Erythroblast (primary cell): Measurements from ENCODE around the gene NUP153.

ENCODE experiments used
- GATA1 ChIP-seq: IDR thresholded peaks from 2 replicates; pipeline ENCODE4 v1.6.1; 2011; ENCODE audit warnings: low read depth, mild to moderate bottlenecking, control low read depth, low read length, moderate library complexity
- POLR2A ChIP-seq: IDR thresholded peaks from 2 replicates; pipeline ENCODE4 v1.6.1; 2011; ENCODE audit warnings: mild to moderate bottlenecking, low read length

DNA sequence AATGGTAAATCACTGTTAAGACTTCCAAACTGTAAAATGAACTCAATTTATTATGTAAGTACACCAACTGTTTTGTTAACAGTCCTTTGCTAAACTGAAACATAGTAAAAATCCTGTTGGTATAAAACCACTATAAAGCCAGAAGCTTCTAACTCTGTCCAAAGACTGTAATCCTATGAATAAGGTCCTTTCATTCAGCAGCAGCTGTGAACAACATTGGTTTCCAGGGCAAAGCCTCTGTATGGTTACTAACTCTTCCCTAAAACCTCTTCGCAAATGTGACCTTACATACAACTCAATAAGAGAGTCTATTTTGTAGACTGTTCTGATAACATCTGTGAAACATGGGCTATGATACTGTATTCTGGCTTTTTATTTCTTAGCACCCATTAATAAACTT lies 40.1 kb downstream of the NUP153 start:
- no peak for TF ChIP-seq POLR2A
- TF ChIP-seq GATA1: no peak
